DND-41 (cell line): ENCODE measurements around the gene PCDH19.

Experiments
- ATAC-seq: fragments of 200-7000 bp; cut with Tn5 transposase; 3 replicates; pipeline ENCODE4 v1.9.1; 2021; ENCODE audit warnings: low read depth; ENCODE audit not compliant: insufficient read depth
- DNase-seq: peaks from one replicate; pipeline ENCODE4 v3.0.0-alpha.2; 2020
- H2AFZ ChIP-seq: 2 replicates; pipeline ENCODE4 v1.6.0; 2012; ENCODE audit warnings: low read depth, low read length
- H3K27ac ChIP-seq: 2 replicates; pipeline ENCODE4 v1.5.1; 2012; ENCODE audit warnings: low read length, inconsistent platforms
- H3K27me3 ChIP-seq: fragments of 200-600 bp; sonication (generic); 2 replicates; pipeline ENCODE4 v1.6.0; 2012; ENCODE audit warnings: low read length, mild to moderate bottlenecking, inconsistent platforms; ENCODE audit not compliant: insufficient read depth, poor library complexity
- H3K36me3 ChIP-seq: 2 replicates; pipeline ENCODE4 v1.5.1; 2012; ENCODE audit warnings: low read length, inconsistent platforms; ENCODE audit not compliant: insufficient read depth
- H3K4me1 ChIP-seq: 2 replicates; pipeline ENCODE4 v1.5.1; 2012; ENCODE audit warnings: mild to moderate bottlenecking, low read length; ENCODE audit not compliant: insufficient read depth
- H3K4me2 ChIP-seq: 2 replicates; pipeline ENCODE4 v1.6.0; 2012; ENCODE audit warnings: mild to moderate bottlenecking, moderate library complexity, low read length, inconsistent platforms; ENCODE audit not compliant: insufficient read depth
- H3K4me3 ChIP-seq, 2 experiments: fragments of 200-600 bp in 1 of 2; shearing (Covaris generic) in 1 of 2; 2 replicates each; pipeline ENCODE4 v1.5.1; 2012 to 2016; ENCODE audit warnings: inconsistent platforms in 2 of 2, low read length in 2 of 2, mild to moderate bottlenecking in 2 of 2, low read depth in 1 of 2, moderate library complexity in 1 of 2
- H3K79me2 ChIP-seq: 2 replicates; pipeline ENCODE4 v1.6.0; 2012; ENCODE audit warnings: low read length, inconsistent platforms; ENCODE audit not compliant: insufficient read depth
- H3K9ac ChIP-seq: 2 replicates; pipeline ENCODE4 v1.6.0; 2012; ENCODE audit warnings: low read depth, mild to moderate bottlenecking, inconsistent platforms, low read length, moderate library complexity
- H3K9me3 ChIP-seq: 2 replicates; pipeline ENCODE4 v1.5.1; 2012; ENCODE audit warnings: low read length, moderate library complexity, mild to moderate bottlenecking, inconsistent platforms; ENCODE audit not compliant: insufficient read depth, severe bottlenecking
- H4K20me1 ChIP-seq: 2 replicates; pipeline ENCODE4 v1.6.0; 2012; ENCODE audit warnings: low read length; ENCODE audit not compliant: insufficient read depth
- EZH2 ChIP-seq: IDR thresholded peaks from 3 replicates; pipeline ENCODE4 v1.6.1; 2012; ENCODE audit warnings: borderline replicate concordance, low read depth, mild to moderate bottlenecking, moderate library complexity, low read length, inconsistent platforms; ENCODE audit not compliant: severe bottlenecking
- TF ChIP-seq, protein P1 (sequence below): IDR thresholded peaks from 2 replicates; pipeline ENCODE4 v1.5.1; 2012; ENCODE audit warnings: borderline replicate concordance, low read length, moderate library complexity, mild to moderate bottlenecking; ENCODE audit not compliant: poor library complexity, severe bottlenecking; ENCODE audit errors: extremely low read depth

The PCDH19 gene

DNA sequence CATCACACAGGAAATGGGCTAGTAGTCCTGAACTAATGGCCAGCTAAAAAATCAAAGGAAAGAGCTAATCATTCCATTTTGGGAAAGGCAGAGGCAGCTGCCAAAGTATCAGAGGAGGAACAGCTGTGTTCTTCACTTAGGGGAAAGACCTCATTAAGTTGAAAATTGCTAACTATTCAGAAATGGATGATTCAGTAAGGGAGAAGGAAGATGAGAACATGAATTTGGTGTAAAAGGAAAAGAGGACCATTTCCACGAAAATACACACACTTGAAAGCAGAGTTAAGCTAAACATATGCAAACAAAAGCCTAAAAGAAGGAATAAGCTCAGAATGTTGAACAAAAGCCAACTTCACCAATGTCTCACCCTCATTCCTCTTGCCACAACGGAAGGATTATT lies 90.4 kb downstream of the PCDH19 start:
- TF ChIP-seq, protein P1, sequence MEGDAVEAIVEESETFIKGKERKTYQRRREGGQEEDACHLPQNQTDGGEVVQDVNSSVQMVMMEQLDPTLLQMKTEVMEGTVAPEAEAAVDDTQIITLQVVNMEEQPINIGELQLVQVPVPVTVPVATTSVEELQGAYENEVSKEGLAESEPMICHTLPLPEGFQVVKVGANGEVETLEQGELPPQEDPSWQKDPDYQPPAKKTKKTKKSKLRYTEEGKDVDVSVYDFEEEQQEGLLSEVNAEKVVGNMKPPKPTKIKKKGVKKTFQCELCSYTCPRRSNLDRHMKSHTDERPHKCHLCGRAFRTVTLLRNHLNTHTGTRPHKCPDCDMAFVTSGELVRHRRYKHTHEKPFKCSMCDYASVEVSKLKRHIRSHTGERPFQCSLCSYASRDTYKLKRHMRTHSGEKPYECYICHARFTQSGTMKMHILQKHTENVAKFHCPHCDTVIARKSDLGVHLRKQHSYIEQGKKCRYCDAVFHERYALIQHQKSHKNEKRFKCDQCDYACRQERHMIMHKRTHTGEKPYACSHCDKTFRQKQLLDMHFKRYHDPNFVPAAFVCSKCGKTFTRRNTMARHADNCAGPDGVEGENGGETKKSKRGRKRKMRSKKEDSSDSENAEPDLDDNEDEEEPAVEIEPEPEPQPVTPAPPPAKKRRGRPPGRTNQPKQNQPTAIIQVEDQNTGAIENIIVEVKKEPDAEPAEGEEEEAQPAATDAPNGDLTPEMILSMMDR, result no peak
- TF ChIP-seq EZH2, result no peak
- H3K9me3 ChIP-seq, result no peaks in the 10 kb centered on the region
- no peak overlapping the region for H3K9ac ChIP-seq
- ATAC-seq, result no peak
- no peak overlapping the region for H3K4me2 ChIP-seq
- no peak overlapping the region for H3K4me3 ChIP-seq
- no peak overlapping the region for H3K27ac ChIP-seq
- DNase-seq, result no peak
- no peaks in the 10 kb centered on the region for H3K79me2 ChIP-seq
- H3K27me3 ChIP-seq, result no peaks in the 10 kb centered on the region
- no peak overlapping the region for H2AFZ ChIP-seq
- H3K36me3 ChIP-seq, result no peaks in the 10 kb centered on the region
- H4K20me1 ChIP-seq, result no peaks in the 10 kb centered on the region
- H3K4me1 ChIP-seq, result no peaks in the 10 kb centered on the region

DNA sequence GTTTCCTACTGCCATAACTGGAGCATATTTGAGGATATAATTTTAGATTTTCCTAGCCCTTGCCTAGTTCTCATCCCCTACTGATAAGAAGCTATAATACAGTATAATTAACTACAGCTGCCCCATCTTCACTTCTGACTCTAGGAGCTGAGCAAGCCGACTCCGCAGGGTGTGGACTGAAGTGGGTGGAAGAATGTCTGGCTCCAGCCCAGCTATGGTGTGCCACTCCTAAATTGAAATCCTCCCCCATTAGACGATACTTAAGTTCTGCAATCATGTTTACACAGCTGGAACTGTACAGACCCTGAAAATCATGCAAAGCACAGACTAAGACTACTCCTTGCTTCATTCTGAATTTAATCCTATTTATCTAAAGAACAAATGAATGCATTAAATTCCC lies 93.1 kb downstream of the PCDH19 start:
- no peak for DNase-seq
- no peak overlapping the region for H3K4me2 ChIP-seq
- H3K79me2 ChIP-seq, result no peaks in the 10 kb centered on the region
- H3K36me3 ChIP-seq, result no peaks in the 10 kb centered on the region
- no peak overlapping the region for H3K4me3 ChIP-seq
- ATAC-seq, result no peak
- H3K27ac ChIP-seq, result no peak overlapping the region
- H4K20me1 ChIP-seq, result no peaks in the 10 kb centered on the region
- H3K4me1 ChIP-seq, result no peaks in the 10 kb centered on the region
- no peaks in the 10 kb centered on the region for H3K27me3 ChIP-seq
- no peak overlapping the region for H3K9ac ChIP-seq
- no peak overlapping the region for H2AFZ ChIP-seq
- no peaks in the 10 kb centered on the region for H3K9me3 ChIP-seq
- TF ChIP-seq, protein P1, result no peak
- no peak for TF ChIP-seq EZH2

DNA sequence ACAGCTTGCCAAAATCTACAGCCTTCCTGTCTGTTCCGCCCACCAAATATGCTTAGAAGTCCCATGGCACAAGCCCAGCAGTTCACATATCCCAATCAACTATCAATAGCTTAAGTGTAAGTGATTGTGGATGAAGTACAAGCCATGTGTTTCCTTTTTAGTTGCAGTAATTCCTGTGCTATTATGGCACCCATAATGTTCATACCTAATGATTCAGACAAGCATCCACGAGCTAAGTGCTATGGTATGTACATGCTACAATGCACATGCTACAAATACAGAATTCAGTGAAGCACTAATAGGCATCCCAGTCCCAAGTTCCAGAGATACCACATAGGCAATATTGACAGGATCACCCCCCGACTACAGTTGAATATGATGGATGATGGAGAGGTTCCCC lies 94.5 kb downstream of the PCDH19 start:
- Histone ChIP-seq H3K36me3 (no peaks in the 10 kb centered on the region), H3K4me2 (no peak overlapping the region), H3K27ac (no peak overlapping the region), H3K9me3 (no peaks in the 10 kb centered on the region), H3K4me3 (no peak overlapping the region), H3K4me1 (no peaks in the 10 kb centered on the region), H3K9ac (no peak overlapping the region), H3K27me3 (no peaks in the 10 kb centered on the region), H3K79me2 (no peaks in the 10 kb centered on the region), H2AFZ (no peak overlapping the region), H4K20me1 (no peaks in the 10 kb centered on the region)
- no peak for ATAC-seq
- TF ChIP-seq, protein P1, result no peak
- no peak for TF ChIP-seq EZH2
- DNase-seq, result no peak

DNA sequence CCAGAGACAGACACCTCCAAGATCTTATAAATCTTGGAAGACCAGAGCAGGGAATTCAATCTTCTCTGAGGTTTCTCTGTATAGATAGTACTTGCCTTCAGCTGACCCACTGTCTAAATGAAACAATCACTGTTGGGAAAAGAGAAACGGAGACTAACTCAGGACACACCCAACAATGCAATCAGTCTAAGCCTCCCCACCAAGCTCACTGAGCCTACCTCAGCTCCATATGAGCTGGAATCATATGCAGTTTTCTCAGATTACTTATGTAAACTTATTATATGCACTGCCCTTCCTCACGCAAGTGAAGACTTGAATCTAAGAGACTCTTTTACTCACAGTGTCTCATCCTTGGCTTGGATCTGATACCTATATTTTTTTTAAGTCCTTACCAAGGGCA lies 110.5 kb downstream of the PCDH19 start:
- H3K4me2 ChIP-seq, result no peak overlapping the region
- no peak overlapping the region for H2AFZ ChIP-seq
- no peaks in the 10 kb centered on the region for H3K79me2 ChIP-seq
- H3K9me3 ChIP-seq, result no peaks in the 10 kb centered on the region
- DNase-seq, result no peak
- H3K9ac ChIP-seq, result no peak overlapping the region
- no peaks in the 10 kb centered on the region for H3K36me3 ChIP-seq
- no peaks in the 10 kb centered on the region for H3K27me3 ChIP-seq
- no peaks in the 10 kb centered on the region for H3K4me1 ChIP-seq
- no peak for ATAC-seq
- TF ChIP-seq, protein P1, result no peak
- TF ChIP-seq EZH2, result no peak
- H3K27ac ChIP-seq, result no peak overlapping the region
- H3K4me3 ChIP-seq, result no peak overlapping the region
- H4K20me1 ChIP-seq, result no peaks in the 10 kb centered on the region
